OCI-LY1 (cell line): ENCODE results near the gene RNFT1.
"Not testable (repeated sequence)": the region's sequence is repeated elsewhere in the genome, so short reads cannot be mapped to it uniquely, and the experiment has no call there.

Experiments
- H2AFZ ChIP-seq: fragments of 200-600 bp; sonication (generic), shearing (Covaris generic); 2 replicates; pipeline ENCODE4 v1.6.0; 2014; ENCODE audit warnings: antibody characterized with exemption, mild to moderate bottlenecking, low read length
- H3F3A ChIP-seq: fragments of 200-600 bp; sonication (generic), shearing (Covaris generic); 2 replicates; pipeline ENCODE4 v1.6.0; 2014; ENCODE audit warnings: mild to moderate bottlenecking, antibody characterized with exemption, low read length, moderate library complexity; ENCODE audit not compliant: insufficient read depth
- H3K27ac ChIP-seq: fragments of 200-600 bp; sonication (generic); 2 replicates; pipeline ENCODE4 v1.5.1; 2014; ENCODE audit warnings: low read length, mixed run types, mild to moderate bottlenecking, low read depth; ENCODE audit not compliant: poor library complexity, severe bottlenecking
- H3K27me3 ChIP-seq: fragments of 200-600 bp; sonication (generic); 2 replicates; pipeline ENCODE4 v1.6.0; 2014; ENCODE audit warnings: antibody characterized with exemption, mild to moderate bottlenecking, low read length, moderate library complexity; ENCODE audit not compliant: insufficient read depth
- H3K36me3 ChIP-seq: fragments of 200-600 bp; sonication (generic); 2 replicates; pipeline ENCODE4 v1.6.1; 2014; ENCODE audit warnings: mild to moderate bottlenecking, antibody characterized with exemption, low read length, moderate library complexity, mixed read lengths; ENCODE audit not compliant: insufficient read depth
- H3K4me1 ChIP-seq: fragments of 200-600 bp; sonication (generic); 2 replicates; pipeline ENCODE4 v1.5.1; 2014; ENCODE audit warnings: mild to moderate bottlenecking, low read length, moderate library complexity; ENCODE audit not compliant: insufficient read depth, severe bottlenecking
- H3K4me2 ChIP-seq: fragments of 200-600 bp; sonication (generic), shearing (Covaris generic); 2 replicates; pipeline ENCODE4 v1.6.1; 2014; ENCODE audit warnings: low read length
- H3K4me3 ChIP-seq: fragments of 200-600 bp; sonication (generic); 2 replicates; pipeline ENCODE4 v1.5.1; 2014; ENCODE audit warnings: low read length, low read depth, mild to moderate bottlenecking, mixed read lengths; ENCODE audit not compliant: poor library complexity, severe bottlenecking
- H3K79me2 ChIP-seq: fragments of 200-600 bp; shearing (Covaris generic); 2 replicates; pipeline ENCODE4 v1.6.1; 2016; ENCODE audit warnings: mixed run types, low read length, mixed read lengths; ENCODE audit not compliant: insufficient read depth
- H3K9ac ChIP-seq: fragments of 200-600 bp; sonication (generic), shearing (Covaris generic); 2 replicates; pipeline ENCODE4 v1.6.1; 2014; ENCODE audit warnings: mild to moderate bottlenecking, low read length, mixed read lengths
- H3K9me2 ChIP-seq: fragments of 200-600 bp; sonication (generic), shearing (Covaris generic); 2 replicates; pipeline ENCODE4 v1.6.1; 2014; ENCODE audit warnings: low read depth, mild to moderate bottlenecking, low read length, mixed read lengths
- H3K9me3 ChIP-seq: fragments of 200-600 bp; shearing (Covaris generic); 2 replicates; pipeline ENCODE4 v1.6.1; 2014; ENCODE audit warnings: low read length, mixed read lengths
- H4K20me1 ChIP-seq: fragments of 200-600 bp; sonication (generic), shearing (Covaris generic); 2 replicates; pipeline ENCODE4 v1.6.0; 2016; ENCODE audit warnings: mild to moderate bottlenecking, low read length; ENCODE audit not compliant: insufficient read depth
- CTCF ChIP-seq: fragments of 200-600 bp; sonication (generic), shearing (Covaris generic); IDR thresholded peaks from 2 replicates; pipeline ENCODE4 v1.5.1; 2017; ENCODE audit warnings: mild to moderate bottlenecking, antibody characterized with exemption, low read length, moderate library complexity, mixed read lengths
- EZH2 ChIP-seq: fragments of 200-600 bp; sonication (generic), shearing (Covaris generic); IDR thresholded peaks from 2 replicates; pipeline ENCODE4 v1.8.0; 2017; ENCODE audit warnings: borderline replicate concordance, mixed run types, mild to moderate bottlenecking, antibody characterized with exemption, low read length, moderate library complexity, mixed read lengths

The RNFT1 gene

DNA sequence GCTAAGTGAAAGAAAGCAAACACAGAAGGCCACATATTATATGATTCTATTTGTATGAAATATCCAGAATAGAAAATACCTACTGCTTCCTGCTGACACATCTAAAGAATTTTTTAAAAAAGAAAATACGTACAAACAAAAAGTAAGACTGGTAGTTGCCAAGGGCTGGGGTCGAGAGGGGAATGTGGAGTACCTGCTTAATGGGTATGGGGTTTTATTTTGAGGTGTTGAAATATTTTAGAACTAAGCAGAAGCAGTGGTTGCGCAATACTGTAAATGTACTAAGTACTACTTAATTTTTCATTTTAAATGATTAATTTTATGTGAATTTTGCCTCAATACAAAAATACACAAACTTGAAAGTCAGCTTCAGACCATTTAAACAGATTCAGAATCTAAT, 32.1 kb upstream of the RNFT1 start:
- not testable (repeated sequence) for H4K20me1 ChIP-seq, H3K27ac ChIP-seq, H3K9me3 ChIP-seq, H3K36me3 ChIP-seq, H3K9ac ChIP-seq, H3K27me3 ChIP-seq, H2AFZ ChIP-seq, H3K4me1 ChIP-seq, H3K4me2 ChIP-seq, H3F3A ChIP-seq, H3K9me2 ChIP-seq, H3K79me2 ChIP-seq, H3K4me3 ChIP-seq

GRCh38 chr17:59975166-59975565, 10.6 kb upstream of the RNFT1 start:
- not testable (repeated sequence) for H3K4me3 ChIP-seq, H3K9me3 ChIP-seq, H3K27ac ChIP-seq, H3K36me3 ChIP-seq, H3K9me2 ChIP-seq, H2AFZ ChIP-seq, H3K4me2 ChIP-seq, H3K9ac ChIP-seq, H3K27me3 ChIP-seq, H3K4me1 ChIP-seq, H3F3A ChIP-seq, H4K20me1 ChIP-seq, H3K79me2 ChIP-seq

DNA sequence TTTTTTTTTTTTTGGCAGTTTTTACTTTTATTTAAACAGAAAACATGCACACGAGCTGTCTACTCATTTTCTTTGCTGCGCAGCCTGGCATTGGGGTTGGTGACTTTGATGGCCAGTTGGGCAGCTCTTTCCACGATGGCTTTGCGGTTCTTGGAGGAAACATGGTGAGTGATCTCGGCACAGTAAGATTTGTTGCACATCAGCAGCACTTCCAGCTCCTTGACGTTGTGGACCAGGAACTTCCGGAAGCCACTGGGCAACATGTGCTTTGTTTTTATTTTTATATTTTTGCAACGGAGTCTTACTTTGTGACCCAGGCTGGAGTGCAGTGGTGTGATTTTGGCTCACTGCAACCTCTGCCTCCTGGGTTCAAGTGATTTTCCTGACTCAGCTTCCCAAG, 8.9 kb upstream of the RNFT1 start:
- H3K27ac ChIP-seq, H3K4me3 ChIP-seq, H3K9ac ChIP-seq, H4K20me1 ChIP-seq, H3K36me3 ChIP-seq, H3K9me2 ChIP-seq, H3K9me3 ChIP-seq, H3K79me2 ChIP-seq, H3K4me2 ChIP-seq, H3F3A ChIP-seq, H3K4me1 ChIP-seq, H3K27me3 ChIP-seq, H2AFZ ChIP-seq: not testable (repeated sequence)

GRCh38 chr17:59972778-59973177, 8.2 kb upstream of the RNFT1 start:
- no peaks in the 10 kb centered on the region for H3K9me3 ChIP-seq
- H3K36me3 ChIP-seq: no peaks in the 10 kb centered on the region
- no peak overlapping the region for H2AFZ ChIP-seq
- no peaks in the 10 kb centered on the region for H3K27me3 ChIP-seq
- H3K27ac ChIP-seq: no peak overlapping the region
- no peaks in the 10 kb centered on the region for H4K20me1 ChIP-seq
- no peaks in the 10 kb centered on the region for H3K4me1 ChIP-seq
- no peaks in the 10 kb centered on the region for H3K9me2 ChIP-seq
- no peak overlapping the region for H3K9ac ChIP-seq
- no peaks in the 10 kb centered on the region for H3F3A ChIP-seq
- no peak overlapping the region for H3K4me3 ChIP-seq
- H3K79me2 ChIP-seq: no peaks in the 10 kb centered on the region
- no peak overlapping the region for H3K4me2 ChIP-seq
- TF ChIP-seq EZH2 (no peak), CTCF (no peak)

DNA sequence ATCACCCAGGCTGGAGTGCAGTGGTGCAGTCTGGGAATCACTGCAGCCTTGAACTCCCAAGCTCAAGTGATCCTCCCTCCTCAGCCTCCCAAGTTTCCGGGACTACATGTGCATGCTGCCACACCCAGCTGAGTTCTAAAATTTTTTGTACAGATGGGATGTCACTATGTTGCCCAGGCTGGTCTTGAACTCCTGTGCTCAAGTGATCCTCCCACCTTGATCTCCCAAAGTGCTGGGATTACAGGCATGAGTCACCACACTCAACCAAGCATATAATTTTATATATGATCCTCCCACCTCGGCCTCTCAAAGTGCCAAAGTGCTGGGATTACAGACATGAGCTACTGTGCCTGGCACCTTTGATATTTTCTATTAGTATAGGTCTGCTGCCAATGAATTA, 7.2 kb upstream of the RNFT1 start:
- H3K9me3 ChIP-seq, H3K9ac ChIP-seq, H3F3A ChIP-seq, H2AFZ ChIP-seq, H3K9me2 ChIP-seq, H3K79me2 ChIP-seq, H3K4me2 ChIP-seq, H4K20me1 ChIP-seq, H3K36me3 ChIP-seq, H3K4me1 ChIP-seq, H3K27ac ChIP-seq, H3K4me3 ChIP-seq, H3K27me3 ChIP-seq: not testable (repeated sequence)
